NCI-H82 (cell line): ENCODE measurements around the gene CBLIF.
"Not testable (repeated sequence)": the region's sequence is repeated elsewhere in the genome, so short reads cannot be mapped to it uniquely, and the experiment has no call there.

Source experiments
- DNase-seq: peaks from one replicate; lab custom pipeline; 2025; lab: John Stamatoyannopoulos, UW

The CBLIF gene

DNA sequence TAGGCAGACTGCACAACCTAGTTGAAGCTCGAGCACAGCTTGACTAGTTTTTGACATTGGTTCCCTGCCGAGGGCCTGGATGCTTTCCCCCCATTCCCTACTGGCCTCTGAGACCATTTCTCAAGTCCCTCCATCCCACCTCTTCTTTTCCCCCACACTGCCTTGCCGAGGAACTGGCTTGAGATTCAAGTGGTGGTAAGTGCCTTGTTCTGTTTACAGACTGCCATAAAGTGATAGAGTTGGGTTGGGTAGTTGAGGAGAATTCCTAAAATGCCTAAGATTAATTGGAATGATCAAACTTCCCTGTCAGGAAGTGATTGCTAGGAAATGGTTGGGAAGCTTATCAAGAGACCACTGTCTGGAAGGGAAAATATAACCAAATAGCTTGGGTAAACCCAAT lies 50.9 kb downstream of the CBLIF start:
- DNase-seq: no peak

DNA sequence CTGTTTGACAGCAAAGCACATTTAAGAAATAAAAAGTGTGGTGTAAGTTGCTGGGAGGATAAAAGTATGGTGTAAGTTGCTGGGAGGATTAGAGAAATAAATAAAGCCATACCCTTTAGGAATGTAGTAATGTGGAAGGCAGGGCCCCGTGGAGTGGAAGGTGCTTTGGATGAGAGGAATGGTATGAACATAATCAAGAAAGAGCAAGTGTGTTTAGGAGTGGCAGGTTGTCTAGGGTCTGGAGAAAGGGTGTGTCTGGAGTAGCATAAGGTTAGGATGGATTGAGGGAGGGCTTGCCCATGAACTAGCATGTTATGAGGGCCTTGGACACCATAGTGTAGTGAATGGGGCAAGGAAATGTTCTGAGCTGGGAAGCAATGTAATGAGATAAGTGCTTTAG lies 52.8 kb downstream of the CBLIF start:
- DNase-seq: no peak

DNA sequence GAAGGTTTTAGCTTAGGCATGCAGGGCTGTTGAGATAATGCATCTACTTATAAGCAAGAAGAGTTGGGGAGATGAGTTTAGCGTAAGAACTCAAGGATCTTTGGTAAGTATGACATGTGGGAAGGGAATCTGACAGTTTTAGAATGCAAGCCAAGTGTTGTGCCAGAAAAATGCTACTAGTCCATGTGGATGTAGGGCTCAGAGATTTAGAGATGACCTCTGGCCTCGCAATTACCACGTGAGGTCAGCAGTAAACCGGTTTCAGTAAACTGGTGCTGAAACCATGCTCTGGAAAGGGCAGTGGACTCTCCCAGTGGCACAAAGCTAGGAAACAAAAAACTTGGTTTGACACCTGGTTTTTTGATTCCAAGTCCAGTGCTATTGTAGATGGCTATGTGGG lies 53.7 kb downstream of the CBLIF start:
- no peak for DNase-seq

GRCh38 chr11:59787816-59788215 lies 57.5 kb downstream of the CBLIF start:
- DNase-seq: no peak

GRCh38 chr11:59787255-59787588 lies 58.1 kb downstream of the CBLIF start:
- DNase-seq: no peak

DNA sequence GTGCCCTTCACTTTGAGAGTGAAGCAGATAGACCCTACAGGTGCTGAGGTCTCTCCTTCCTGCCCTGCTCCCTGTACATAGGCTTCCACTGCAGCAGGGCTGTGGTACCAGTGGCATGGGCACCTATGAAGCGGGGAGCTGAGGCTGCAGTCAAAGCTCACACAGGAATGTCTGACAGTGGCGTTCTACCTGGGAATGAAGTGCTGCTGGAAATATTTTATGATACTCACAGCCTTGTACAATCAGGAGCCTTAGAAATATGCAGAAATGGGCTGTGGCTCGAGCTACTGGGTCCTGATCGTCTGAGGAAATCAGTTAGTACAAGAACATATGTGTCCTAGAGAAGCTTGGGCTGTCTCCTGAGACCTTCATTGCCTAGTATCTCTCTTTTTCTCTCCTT lies 59.5 kb downstream of the CBLIF start:
- DNase-seq: no peak

- DNase-seq: not testable (repeated sequence)
Observed at GRCh38 chr11:59784441-59784840, 60.9 kb downstream of the CBLIF start.

DNA sequence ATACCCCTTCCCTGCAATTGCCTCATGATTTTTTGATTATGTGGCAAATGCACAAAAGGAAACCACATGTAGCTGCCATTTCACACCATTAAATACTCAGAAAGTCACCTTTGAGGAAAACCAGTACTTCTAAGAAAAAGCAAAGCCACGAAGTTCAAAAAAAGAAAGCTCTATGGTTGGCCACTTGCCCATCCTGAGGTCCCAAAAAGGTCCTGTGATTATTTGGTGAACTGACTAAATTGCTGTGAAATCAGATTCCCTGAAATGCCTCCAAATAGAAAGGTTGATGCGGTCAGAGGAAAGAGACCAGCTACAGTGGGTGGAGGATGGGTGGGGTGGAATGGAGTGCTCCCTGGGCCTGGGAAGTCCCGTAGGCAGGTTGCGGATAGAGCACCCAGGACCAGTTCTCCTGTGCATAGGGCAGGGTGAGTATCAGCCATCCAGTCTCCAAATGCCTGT lies 61.6 kb downstream of the CBLIF start:
- no peak for DNase-seq

DNA sequence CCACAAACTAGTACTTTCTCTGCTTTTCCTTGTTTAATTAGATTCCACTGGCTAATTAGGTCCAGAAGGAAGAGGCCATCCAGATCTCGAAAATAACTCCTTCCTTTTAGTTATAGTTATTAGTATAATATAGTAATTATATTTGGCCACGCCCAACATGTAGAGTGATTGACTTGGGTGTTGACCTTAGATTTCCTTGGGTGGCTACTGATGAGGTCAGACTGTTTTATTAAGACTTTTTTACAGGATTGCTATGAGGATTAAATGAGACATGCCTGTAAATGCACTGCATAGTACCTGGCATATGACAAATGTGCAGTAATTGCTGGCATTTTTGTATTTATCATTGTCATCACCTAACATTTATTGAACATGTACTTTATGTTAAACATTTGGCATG lies 63.2 kb downstream of the CBLIF start:
- DNase-seq: no peak

DNA sequence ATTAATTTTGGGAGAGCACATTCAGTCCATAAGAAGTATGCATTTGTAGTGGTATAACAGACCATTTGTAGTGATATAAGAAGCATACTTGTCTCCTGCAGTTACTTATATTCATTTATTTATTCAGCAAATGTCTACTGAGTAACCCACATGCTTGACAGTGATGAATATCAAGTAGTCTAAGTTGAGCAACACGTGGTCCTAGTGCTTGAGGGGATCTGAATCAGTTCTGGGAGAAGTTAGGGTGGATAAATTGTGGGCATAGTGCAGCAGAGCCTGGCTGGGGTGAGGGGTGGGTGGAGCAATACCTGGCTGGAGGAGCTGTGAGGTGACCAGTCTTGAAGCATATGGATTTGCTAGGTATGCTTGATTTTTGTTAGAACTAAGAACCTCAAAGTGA lies 65.8 kb downstream of the CBLIF start:
- no peak for DNase-seq
